ENCODE results near the gene HOXA5. TPM values are rescaled to one million over a fixed set of nuclear protein-coding genes. Genes with fewer than 3 reads are reported as not detected.

The HOXA5 gene
- total and polyA plus RNA-seq, 2 donors, result 0.24 to 0.43 TPM

Other genes starting within 250 kb of the HOXA5 start
- gene HOXA1, start 47.7 kb downstream of the HOXA5 start, total RNA-seq, result 0.28 TPM
- gene HOXA1, start 47.7 kb downstream of the HOXA5 start, polyA plus RNA-seq, result 0.71 TPM
- 1.5 TPM for gene HOXA2, start 41.0 kb downstream of the HOXA5 start, total RNA-seq
- gene HOXA2, start 41.0 kb downstream of the HOXA5 start, polyA plus RNA-seq, result 3.9 TPM
- 0.42 TPM for gene HOXA4, start 12.9 kb downstream of the HOXA5 start, total RNA-seq
- gene HOXA4, start 12.9 kb downstream of the HOXA5 start, polyA plus RNA-seq, result 3.0 TPM
- 0.33 TPM for gene HOXA6, start 4.1 kb upstream of the HOXA5 start, total RNA-seq
- 0.09 TPM for gene HOXA6, start 4.1 kb upstream of the HOXA5 start, polyA plus RNA-seq
- gene HOXA3, start 8.9 kb upstream of the HOXA5 start, total RNA-seq, result 0.80 TPM
- 5.5 TPM for gene HOXA3, start 8.9 kb upstream of the HOXA5 start, polyA plus RNA-seq
- gene HOXA7, start 13.0 kb upstream of the HOXA5 start, total RNA-seq, result 0.57 TPM
- gene HOXA7, start 13.0 kb upstream of the HOXA5 start, polyA plus RNA-seq, result 0.41 TPM
- gene HOXA9, start 21.9 kb upstream of the HOXA5 start, total RNA-seq, result 1.5 TPM
- 4.9 TPM for gene HOXA9, start 21.9 kb upstream of the HOXA5 start, polyA plus RNA-seq
- 1.1 TPM for gene HOXA10, start 30.6 kb upstream of the HOXA5 start, total RNA-seq
- 3.5 TPM for gene HOXA10, start 30.6 kb upstream of the HOXA5 start, polyA plus RNA-seq
- not detected for gene HOXA11, start 41.6 kb upstream of the HOXA5 start, total RNA-seq
- under 0.01 TPM for gene HOXA11, start 41.6 kb upstream of the HOXA5 start, polyA plus RNA-seq
- not detected for gene HOXA13, start 56.4 kb upstream of the HOXA5 start, total RNA-seq
- 0.02 TPM for gene HOXA13, start 56.4 kb upstream of the HOXA5 start, polyA plus RNA-seq
- gene EVX1, start 99.1 kb upstream of the HOXA5 start, total RNA-seq, result not detected
- gene EVX1, start 99.1 kb upstream of the HOXA5 start, polyA plus RNA-seq, result 0.05 TPM

Data from thymus (tissue), 2 donors.